Peyer's patch (tissue), 4 donors: Measurements from ENCODE around the gene TAS2R13.

ENCODE experiments used
- POLR2A ChIP-seq, 2 donors: fragments of 450-650 bp; IDR thresholded peaks; one replicate each; pipeline ENCODE4 v1.5.1; 2017; ENCODE audit warnings: antibody characterized with exemption in 2 of 2, mild to moderate bottlenecking in 2 of 2, moderate library complexity in 2 of 2
- TF ChIP-seq, protein P1 (sequence below), 6 experiments: fragments of 450-650 bp in 4 of 6; fragments of 200-600 bp in 2 of 6; sonication (generic) in 1 of 6; IDR thresholded peaks; one replicate each; pipeline ENCODE4 v1.5.1; 2017 to 2019; ENCODE audit warnings: antibody characterized with exemption in 6 of 6, mild to moderate bottlenecking in 3 of 6, moderate library complexity in 1 of 6

DNA sequence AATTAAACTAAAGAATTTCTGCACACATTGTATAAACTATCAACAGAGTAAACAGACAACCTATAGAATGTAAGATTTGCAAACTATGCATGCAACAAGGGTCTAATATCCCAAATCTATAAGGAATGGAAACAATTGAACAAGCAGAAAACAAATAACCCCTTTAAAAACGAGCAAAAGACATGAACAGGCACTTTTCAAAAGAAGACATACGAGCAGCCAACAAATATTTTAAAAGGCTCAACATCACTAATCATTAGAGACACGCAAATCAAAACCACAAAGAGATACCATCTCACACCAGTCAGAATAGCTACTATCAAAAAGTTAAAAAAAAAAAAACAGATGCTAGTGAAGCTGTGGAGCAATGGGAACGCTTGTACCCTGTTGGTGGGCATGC lies 4.7 kb downstream of the TAS2R13 start:
- TF ChIP-seq, protein P1, sequence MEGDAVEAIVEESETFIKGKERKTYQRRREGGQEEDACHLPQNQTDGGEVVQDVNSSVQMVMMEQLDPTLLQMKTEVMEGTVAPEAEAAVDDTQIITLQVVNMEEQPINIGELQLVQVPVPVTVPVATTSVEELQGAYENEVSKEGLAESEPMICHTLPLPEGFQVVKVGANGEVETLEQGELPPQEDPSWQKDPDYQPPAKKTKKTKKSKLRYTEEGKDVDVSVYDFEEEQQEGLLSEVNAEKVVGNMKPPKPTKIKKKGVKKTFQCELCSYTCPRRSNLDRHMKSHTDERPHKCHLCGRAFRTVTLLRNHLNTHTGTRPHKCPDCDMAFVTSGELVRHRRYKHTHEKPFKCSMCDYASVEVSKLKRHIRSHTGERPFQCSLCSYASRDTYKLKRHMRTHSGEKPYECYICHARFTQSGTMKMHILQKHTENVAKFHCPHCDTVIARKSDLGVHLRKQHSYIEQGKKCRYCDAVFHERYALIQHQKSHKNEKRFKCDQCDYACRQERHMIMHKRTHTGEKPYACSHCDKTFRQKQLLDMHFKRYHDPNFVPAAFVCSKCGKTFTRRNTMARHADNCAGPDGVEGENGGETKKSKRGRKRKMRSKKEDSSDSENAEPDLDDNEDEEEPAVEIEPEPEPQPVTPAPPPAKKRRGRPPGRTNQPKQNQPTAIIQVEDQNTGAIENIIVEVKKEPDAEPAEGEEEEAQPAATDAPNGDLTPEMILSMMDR (IDR thresholded peaks at IDR 0.05): no peak
- no peak for TF ChIP-seq POLR2A (IDR thresholded peaks at IDR 0.05)
